Left colon (tissue), 2 donors: Measurements from ENCODE around the gene MAP7. TPM values are rescaled to one million over a fixed set of nuclear protein-coding genes. Genes with fewer than 3 reads are reported as not detected.
A peak's percentile ranks its signal among the peaks of the same experiment; 100 is the strongest.
"Not testable (repeated sequence)": the region's sequence is repeated elsewhere in the genome, so short reads cannot be mapped to it uniquely, and the experiment has no call there.

ENCODE experiments used
- ATAC-seq: fragments of 200-7000 bp; cut with Tn5 transposase; one replicate; pipeline ENCODE4 v1.9.1; 2020; ENCODE audit warnings: mild to moderate bottlenecking, moderate library complexity
- DNase-seq, 2 donors: peaks; one replicate each; pipeline ENCODE4 v3.0.0-alpha.2; 2020
- intact Hi-C, 2 donors: fragments of 100-400 bp; cut with DNase I in 1 of 2; cut with micrococcal nuclease in 1 of 2; formaldehyde crosslinking; loops; one replicate each; pipeline versions ENCODE4 v1.11.2 to v1.14.0; 2022; cut with DNase I, micrococcal nuclease
- total RNA-seq, 2 donors: library from RNA; stranded (reverse); fragmentation: NEBNext Ultra II Directional; extraction: Animal tissue kit (Norgen Biotek cat#: 25700); gene quantifications; one replicate each; pipeline ENCODE4 v1.2.1, GENCODE V29; 2021
- donor health status: DM: no; HTN: no; CAD: no.
- donor health status: DM: yes; HTN: yes; CAD: no.

Gene MAP7
- total RNA-seq, 2 donors from 2014 or later: 72.6 to 82.7 TPM

GRCh38 chr6:136517002-136517401 is 33.2 kb downstream of the MAP7 start:
- intact Hi-C loops: no loop called here
- ATAC-seq: no peak
- DNase-seq: no peak

- intact Hi-C loops: no loop called here
- ATAC-seq: no peak
- no peak for DNase-seq
These were observed 35.6 kb downstream of the MAP7 start for GRCh38 chr6:136514591-136514990.

GRCh38 chr6:136511926-136512325 is 38.3 kb downstream of the MAP7 start:
- no peak for DNase-seq
- intact Hi-C loops: no loop called here

DNA sequence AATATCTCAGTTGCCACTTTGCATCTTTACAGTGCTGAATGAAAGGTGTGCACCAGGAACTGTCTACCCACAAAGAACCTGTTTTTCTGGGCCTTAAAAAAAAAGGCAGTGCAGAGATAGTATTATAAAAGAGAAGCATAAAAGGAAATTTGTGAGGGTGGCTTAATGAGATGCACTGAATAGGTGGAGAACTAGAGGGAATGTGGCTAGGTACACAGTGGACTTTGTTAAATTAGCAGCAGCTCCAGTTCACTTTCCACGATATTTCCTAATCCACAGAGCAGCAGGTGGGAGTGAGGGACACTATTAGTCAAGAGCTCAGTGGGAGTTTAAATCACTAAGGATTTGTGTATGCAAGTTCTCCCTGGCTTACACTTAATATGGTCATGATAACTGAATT is 38.8 kb downstream of the MAP7 start:
- intact Hi-C loops: no loop called here
- ATAC-seq: peak; percentile 85
- no peak for DNase-seq

More at GRCh38 chr6:136511926-136512325, 38.3 kb downstream of the MAP7 start:
- peak; percentile 42 for ATAC-seq

GRCh38 chr6:136510782-136511181 is 39.4 kb downstream of the MAP7 start:
- ATAC-seq (no peak), DNase-seq (no peak)
- intact Hi-C loops: no loop called here

DNA sequence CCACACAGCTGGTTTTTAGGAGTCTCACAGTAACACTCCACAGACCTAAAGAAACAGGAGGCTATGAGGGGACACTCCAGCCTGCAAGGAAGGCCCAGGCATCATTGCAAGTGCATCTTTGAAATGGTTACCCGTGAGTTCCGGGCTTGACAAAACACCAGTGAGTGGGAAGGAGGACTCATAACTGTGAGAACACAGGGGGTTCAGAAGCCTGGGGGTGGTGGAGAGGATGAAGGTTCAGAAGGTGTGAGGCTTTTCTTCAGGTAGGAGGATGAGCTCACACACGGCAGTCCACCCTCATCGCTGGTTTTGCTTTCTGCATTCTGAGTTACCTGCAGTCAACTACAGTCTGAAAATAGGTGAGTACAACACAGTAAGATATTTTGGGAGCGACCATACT is 39.9 kb downstream of the MAP7 start:
- intact Hi-C loops: no loop called here
- DNase-seq (no peak), ATAC-seq (no peak)

DNA sequence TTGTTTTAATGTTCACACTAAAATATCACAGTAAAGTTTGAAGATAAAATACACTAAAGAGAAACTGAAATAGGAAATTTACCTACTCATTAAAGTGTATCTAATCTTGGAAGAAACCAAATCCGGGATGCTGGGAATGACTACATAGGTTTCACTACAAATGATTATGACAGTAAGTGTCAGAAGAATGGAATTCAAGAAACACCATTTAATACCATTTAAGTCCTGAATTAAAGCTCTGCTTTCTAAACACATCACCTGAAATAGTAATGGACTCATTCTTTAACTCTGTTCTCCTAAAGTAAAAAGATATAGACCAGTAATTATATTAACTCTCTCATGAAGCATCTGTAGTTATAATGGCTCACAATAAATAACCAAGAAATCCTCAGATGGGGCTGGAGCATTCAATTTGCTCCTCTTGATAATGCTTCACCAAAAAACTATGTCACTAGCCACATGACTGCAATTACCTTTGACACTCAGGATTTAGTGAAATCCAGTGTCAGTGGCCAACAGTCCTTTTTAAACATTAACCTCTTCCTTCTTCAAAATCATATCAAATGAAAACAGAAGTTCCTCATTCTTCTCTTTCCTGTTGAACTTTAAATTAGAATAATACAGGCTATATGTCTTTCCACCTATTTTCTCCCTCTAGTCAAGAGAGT is 41.4 kb downstream of the MAP7 start:
- DNase-seq (no peak), ATAC-seq (peak; percentile 52)
- intact Hi-C loops: no loop called here

GRCh38 chr6:136506124-136506799 is 44.0 kb downstream of the MAP7 start:
- ATAC-seq (no peak), DNase-seq (no peak)
- intact Hi-C loops: no loop called here

GRCh38 chr6:136503303-136504029 is 46.8 kb downstream of the MAP7 start:
- no peak for ATAC-seq
- intact Hi-C loops: no loop called here
- DNase-seq: no peak

DNA sequence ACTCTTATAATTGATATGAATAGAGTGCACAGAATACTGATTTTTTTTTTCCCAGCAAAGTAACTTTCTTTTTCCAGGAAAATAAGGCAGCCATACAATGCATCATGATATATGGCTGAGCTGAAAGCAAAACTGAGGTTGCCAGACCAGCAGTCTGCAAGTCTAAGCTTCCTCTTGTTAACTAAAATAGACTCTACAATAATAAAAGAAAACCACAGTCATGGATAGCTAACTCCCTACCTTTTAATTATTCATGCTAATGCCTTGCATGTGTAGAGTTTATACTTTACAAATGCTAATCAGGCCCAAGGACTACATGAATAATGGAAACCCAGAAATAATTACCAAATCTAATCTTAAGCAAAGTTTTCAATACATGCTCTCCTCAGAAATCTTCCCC is 47.4 kb downstream of the MAP7 start:
- intact Hi-C loops: no loop called here
- no peak for ATAC-seq
- no peak for DNase-seq

- ATAC-seq: no peak
- no peak for DNase-seq
- intact Hi-C loops: no loop called here
These were observed 48.7 kb downstream of the MAP7 start for GRCh38 chr6:136501514-136501913.

DNA sequence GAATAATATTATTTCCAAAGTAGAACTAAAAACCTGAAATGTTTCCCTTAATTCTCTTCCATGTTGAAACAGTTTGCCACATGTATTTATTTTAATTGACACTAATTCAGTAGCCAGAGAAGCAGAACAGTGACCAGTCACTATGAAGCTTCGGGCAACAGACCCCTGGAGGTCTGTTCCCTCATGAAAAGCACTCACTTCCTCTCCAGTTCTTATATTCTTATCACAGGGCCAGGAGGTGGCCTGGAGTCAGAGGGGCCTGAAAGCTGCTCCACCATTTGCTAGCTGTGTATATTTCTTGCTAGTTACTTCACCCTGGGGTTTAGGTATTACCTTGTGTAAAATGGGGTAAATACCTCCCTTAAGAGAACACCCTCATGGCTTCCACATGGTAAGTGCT is 49.1 kb downstream of the MAP7 start:
- intact Hi-C loops: no loop called here
- ATAC-seq (no peak), DNase-seq (no peak)

GRCh38 chr6:136500414-136500813 is 49.8 kb downstream of the MAP7 start:
- intact Hi-C loops: no loop called here
- ATAC-seq (no peak), DNase-seq (no peak)

GRCh38 chr6:136499370-136499769 is 50.9 kb downstream of the MAP7 start:
- DNase-seq (no peak), ATAC-seq (no peak)
- intact Hi-C loops: no loop called here

GRCh38 chr6:136496449-136496848 is 53.8 kb downstream of the MAP7 start:
- intact Hi-C loops: not testable (repeated sequence)
- ATAC-seq (peak; percentile 63), DNase-seq (peak in 1 of 2 donors; percentile 12)

GRCh38 chr6:136494710-136495109 is 55.5 kb downstream of the MAP7 start:
- DNase-seq (no peak), ATAC-seq (peak; percentile 48)
- intact Hi-C loops: no loop called here

DNA sequence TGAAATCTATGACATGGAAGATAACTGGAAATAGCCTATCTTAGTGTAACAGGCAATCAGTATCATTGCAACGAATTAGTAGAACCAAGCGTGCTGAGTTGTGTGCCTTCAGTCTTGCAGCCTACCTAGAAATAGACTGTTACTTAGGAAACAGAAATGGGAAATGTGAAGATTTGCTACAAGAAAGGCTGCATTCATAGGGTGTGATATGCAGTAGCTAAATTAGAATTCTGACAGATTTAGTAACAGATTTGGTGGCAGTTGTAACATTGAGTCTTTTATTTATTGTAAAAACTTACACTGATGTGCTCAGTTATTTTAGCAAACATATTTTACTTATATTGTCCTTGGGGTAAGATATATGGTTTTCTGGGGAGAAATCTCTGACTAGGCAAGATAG is 56.2 kb downstream of the MAP7 start:
- intact Hi-C loops: no loop called here
- DNase-seq (no peak), ATAC-seq (no peak)

- ATAC-seq: no peak
- intact Hi-C loops: no loop called here
- DNase-seq: no peak
These were observed 57.8 kb downstream of the MAP7 start for GRCh38 chr6:136492409-136492808.

GRCh38 chr6:136491754-136492153 is 58.5 kb downstream of the MAP7 start:
- DNase-seq (no peak), ATAC-seq (no peak)
- intact Hi-C loops: no loop called here

GRCh38 chr6:136491251-136491650 is 59.0 kb downstream of the MAP7 start:
- intact Hi-C loops: no loop called here
- no peak for DNase-seq
- no peak for ATAC-seq
